MG63 (cell line): ENCODE measurements around the gene HSD17B14. TPM values are rescaled to one million over a fixed set of nuclear protein-coding genes. Genes with fewer than 3 reads are reported as not detected.
"Not testable (repeated sequence)": the region's sequence is repeated elsewhere in the genome, so short reads cannot be mapped to it uniquely, and the experiment has no call there.

Experiments
- DNase-seq: peaks from one replicate; pipeline ENCODE4 v3.0.0-alpha.2; 2020
- H3K27me3 ChIP-seq: fragments of 250-450 bp; sonication (Bioruptor Pico); 2 replicates; pipeline ENCODE4 v1.5.1; 2020; ENCODE audit warnings: mild to moderate bottlenecking, moderate library complexity
- H3K36me3 ChIP-seq: fragments of 250-450 bp; sonication (Bioruptor Pico); 2 replicates; pipeline ENCODE4 v1.5.1; 2020; ENCODE audit warnings: mild to moderate bottlenecking, moderate library complexity
- H3K4me3 ChIP-seq: fragments of 250-450 bp; sonication (Bioruptor Pico); 2 replicates; pipeline ENCODE4 v1.5.1; 2020; ENCODE audit warnings: mild to moderate bottlenecking, moderate library complexity
- H3K9me3 ChIP-seq: fragments of 250-450 bp; sonication (Bioruptor Pico); 2 replicates; pipeline ENCODE4 v1.5.1; 2020; ENCODE audit warnings: mild to moderate bottlenecking, moderate library complexity
- total RNA-seq: library from RNA; depleted of rRNA; stranded (reverse); fragments of >200 nt; shearing (Covaris generic); gene quantifications from 2 replicates; pipeline ENCODE4 v1.2.3, GENCODE V29; 2014; ENCODE audit warnings: low replicate concordance

Gene HSD17B14
- total RNA-seq, 1 experiment from 2014 or later = not detected

- peak overlapping the region; percentile 96 for H3K4me3 ChIP-seq
- peaks cover 43% of the 10 kb centered on the region for H3K36me3 ChIP-seq
- not testable (repeated sequence) for H3K9me3 ChIP-seq, H3K27me3 ChIP-seq, DNase-seq
These were observed 35.3 kb upstream of the HSD17B14 start for GRCh38 chr19:48871471-48872181.

GRCh38 chr19:48870048-48870447 lies 33.8 kb upstream of the HSD17B14 start:
- Histone ChIP-seq H3K4me3 (no peak overlapping the region), H3K27me3 (no peaks in the 10 kb centered on the region), H3K9me3 (no peaks in the 10 kb centered on the region), H3K36me3 (peaks cover 27% of the 10 kb centered on the region)
- no peak for DNase-seq

- no peaks in the 10 kb centered on the region for H3K27me3 ChIP-seq
- peak; percentile 90 for DNase-seq
- peak within 1 kb of the TSS; percentile 43 for H3K4me3 ChIP-seq
- no peaks in the 10 kb centered on the region for H3K9me3 ChIP-seq
- peaks cover 17% of the 10 kb centered on the region for H3K36me3 ChIP-seq
These were observed 32.0 kb upstream of the HSD17B14 start, which contains the start of gene PLEKHA4 for GRCh38 chr19:48868114-48868886. Gene PLEKHA4 (minus strand): TSS chr19:48868617. CDS start chr19:48867620, 997 bp downstream.

GRCh38 chr19:48867746-48868113 lies 31.4 kb upstream of the HSD17B14 start:
- peaks cover 11% of the 10 kb centered on the region for H3K36me3 ChIP-seq
- peak overlapping the region; percentile 43 for H3K4me3 ChIP-seq
- no peaks in the 10 kb centered on the region for H3K9me3 ChIP-seq
- DNase-seq = no peak
- no peaks in the 10 kb centered on the region for H3K27me3 ChIP-seq

- H3K9me3 ChIP-seq = no peaks in the 10 kb centered on the region
- peak overlapping the region; percentile 43 for H3K4me3 ChIP-seq
- no peak for DNase-seq
- peaks cover 7% of the 10 kb centered on the region for H3K36me3 ChIP-seq
- no peaks in the 10 kb centered on the region for H3K27me3 ChIP-seq
These were observed 30.9 kb upstream of the HSD17B14 start for GRCh38 chr19:48867123-48867745.

- Histone ChIP-seq H3K9me3 (no peaks in the 10 kb centered on the region), H3K27me3 (no peaks in the 10 kb centered on the region), H3K4me3 (no peak overlapping the region), H3K36me3 (peaks cover 7% of the 10 kb centered on the region)
- no peak for DNase-seq
These were observed 30.4 kb upstream of the HSD17B14 start for GRCh38 chr19:48866692-48867091.

- peaks cover 24% of the 10 kb centered on the region for H3K36me3 ChIP-seq
- no peaks in the 10 kb centered on the region for H3K27me3 ChIP-seq
- H3K4me3 ChIP-seq = no peak overlapping the region
- DNase-seq = no peak
- no peaks in the 10 kb centered on the region for H3K9me3 ChIP-seq
These were observed 26.5 kb upstream of the HSD17B14 start for GRCh38 chr19:48862827-48863226.

- H3K9me3 ChIP-seq = no peaks in the 10 kb centered on the region
- no peaks in the 10 kb centered on the region for H3K27me3 ChIP-seq
- H3K36me3 ChIP-seq = peaks cover 29% of the 10 kb centered on the region
- no peak for DNase-seq
- no peak overlapping the region for H3K4me3 ChIP-seq
These were observed 25.0 kb upstream of the HSD17B14 start for GRCh38 chr19:48861313-48861712.

GRCh38 chr19:48859711-48860572 lies 23.7 kb upstream of the HSD17B14 start:
- H3K9me3 ChIP-seq = no peaks in the 10 kb centered on the region
- no peak overlapping the region for H3K4me3 ChIP-seq
- H3K27me3 ChIP-seq = no peaks in the 10 kb centered on the region
- peak; percentile 13 for DNase-seq
- H3K36me3 ChIP-seq = peaks cover 28% of the 10 kb centered on the region

- peaks cover 23% of the 10 kb centered on the region for H3K36me3 ChIP-seq
- H3K9me3 ChIP-seq = no peaks in the 10 kb centered on the region
- no peak for DNase-seq
- no peaks in the 10 kb centered on the region for H3K27me3 ChIP-seq
- no peak overlapping the region for H3K4me3 ChIP-seq
These were observed 22.9 kb upstream of the HSD17B14 start for GRCh38 chr19:48858984-48859710.

- Histone ChIP-seq H3K9me3 (no peaks in the 10 kb centered on the region), H3K27me3 (no peaks in the 10 kb centered on the region), H3K36me3 (peaks cover 33% of the 10 kb centered on the region), H3K4me3 (no peak overlapping the region)
- DNase-seq = no peak
These were observed 20.6 kb upstream of the HSD17B14 start for GRCh38 chr19:48856921-48857320.

- no peak overlapping the region for H3K4me3 ChIP-seq
- peaks cover 23% of the 10 kb centered on the region for H3K36me3 ChIP-seq
- H3K27me3 ChIP-seq = no peaks in the 10 kb centered on the region
- H3K9me3 ChIP-seq = no peaks in the 10 kb centered on the region
- DNase-seq = no peak
These were observed 17.8 kb upstream of the HSD17B14 start for GRCh38 chr19:48854103-48854502.

GRCh38 chr19:48853483-48853882 lies 17.2 kb upstream of the HSD17B14 start:
- no peak for DNase-seq
- Histone ChIP-seq H3K27me3 (no peaks in the 10 kb centered on the region), H3K4me3 (no peak overlapping the region), H3K36me3 (peaks cover 22% of the 10 kb centered on the region), H3K9me3 (no peaks in the 10 kb centered on the region)

GRCh38 chr19:48852292-48852691 lies 16.0 kb upstream of the HSD17B14 start:
- H3K36me3 ChIP-seq = peaks cover 23% of the 10 kb centered on the region
- no peak overlapping the region for H3K4me3 ChIP-seq
- no peaks in the 10 kb centered on the region for H3K27me3 ChIP-seq
- no peaks in the 10 kb centered on the region for H3K9me3 ChIP-seq
- DNase-seq = no peak

GRCh38 chr19:48846659-48847058 lies 10.4 kb upstream of the HSD17B14 start:
- not testable (repeated sequence) for DNase-seq, H3K27me3 ChIP-seq, H3K9me3 ChIP-seq, H3K4me3 ChIP-seq
- H3K36me3 ChIP-seq = peaks cover 34% of the 10 kb centered on the region

GRCh38 chr19:48845384-48845783 lies 9.1 kb upstream of the HSD17B14 start:
- no peak overlapping the region for H3K4me3 ChIP-seq
- peaks cover 31% of the 10 kb centered on the region for H3K36me3 ChIP-seq
- no peaks in the 10 kb centered on the region for H3K27me3 ChIP-seq
- DNase-seq = no peak
- H3K9me3 ChIP-seq = no peaks in the 10 kb centered on the region
